ENCODE data around the gene NLGN1.
"Not testable (repeated sequence)": the region's sequence is repeated elsewhere in the genome, so short reads cannot be mapped to it uniquely, and the experiment has no call there.

NLGN1 gene

DNA sequence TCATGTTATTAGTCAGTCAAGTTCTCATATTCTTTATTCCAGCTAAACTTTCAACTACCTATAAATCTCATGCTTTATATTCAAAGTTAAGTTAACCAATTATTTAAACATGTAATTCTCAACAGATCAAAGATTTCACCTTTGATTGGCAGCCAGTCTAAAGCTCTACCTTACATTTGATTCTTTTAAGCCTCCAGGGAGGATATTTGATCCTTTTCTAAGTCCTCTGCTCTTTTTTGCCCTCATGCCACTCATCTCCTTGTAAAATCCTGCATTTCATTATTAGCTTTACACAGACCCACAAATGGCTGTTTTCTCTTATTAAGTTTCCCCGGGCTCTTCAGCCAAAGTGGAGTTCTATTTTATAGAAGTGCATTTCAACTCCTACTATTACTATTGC is 134.1 kb downstream of the NLGN1 start:
- TF ChIP-seq, protein P1, sequence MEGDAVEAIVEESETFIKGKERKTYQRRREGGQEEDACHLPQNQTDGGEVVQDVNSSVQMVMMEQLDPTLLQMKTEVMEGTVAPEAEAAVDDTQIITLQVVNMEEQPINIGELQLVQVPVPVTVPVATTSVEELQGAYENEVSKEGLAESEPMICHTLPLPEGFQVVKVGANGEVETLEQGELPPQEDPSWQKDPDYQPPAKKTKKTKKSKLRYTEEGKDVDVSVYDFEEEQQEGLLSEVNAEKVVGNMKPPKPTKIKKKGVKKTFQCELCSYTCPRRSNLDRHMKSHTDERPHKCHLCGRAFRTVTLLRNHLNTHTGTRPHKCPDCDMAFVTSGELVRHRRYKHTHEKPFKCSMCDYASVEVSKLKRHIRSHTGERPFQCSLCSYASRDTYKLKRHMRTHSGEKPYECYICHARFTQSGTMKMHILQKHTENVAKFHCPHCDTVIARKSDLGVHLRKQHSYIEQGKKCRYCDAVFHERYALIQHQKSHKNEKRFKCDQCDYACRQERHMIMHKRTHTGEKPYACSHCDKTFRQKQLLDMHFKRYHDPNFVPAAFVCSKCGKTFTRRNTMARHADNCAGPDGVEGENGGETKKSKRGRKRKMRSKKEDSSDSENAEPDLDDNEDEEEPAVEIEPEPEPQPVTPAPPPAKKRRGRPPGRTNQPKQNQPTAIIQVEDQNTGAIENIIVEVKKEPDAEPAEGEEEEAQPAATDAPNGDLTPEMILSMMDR (conservative IDR thresholded peaks at IDR 0.05) = no peak
- no peak overlapping the region for H3K27ac ChIP-seq

DNA sequence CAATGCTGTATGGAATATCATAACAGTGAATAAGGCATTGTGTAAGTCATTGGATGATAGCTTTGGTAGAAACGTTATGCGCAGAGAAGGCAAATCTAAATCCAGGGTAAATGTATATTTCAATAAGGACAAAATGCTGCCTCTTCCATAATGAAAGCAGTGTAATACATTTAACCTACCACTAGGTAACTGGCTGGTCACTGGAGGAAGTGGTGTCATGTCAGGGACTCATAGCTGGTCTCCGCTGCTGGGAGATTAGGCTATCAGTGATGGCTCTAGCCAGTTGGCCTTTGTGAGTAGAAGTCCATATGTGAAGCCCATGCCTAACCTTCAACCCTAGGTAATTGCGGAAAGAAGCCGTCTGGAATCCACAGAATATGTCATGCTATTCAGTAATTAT is 140.9 kb downstream of the NLGN1 start:
- TF ChIP-seq, protein P1 (conservative IDR thresholded peaks at IDR 0.05) = no peak
- H3K27ac ChIP-seq = no peak overlapping the region

DNA sequence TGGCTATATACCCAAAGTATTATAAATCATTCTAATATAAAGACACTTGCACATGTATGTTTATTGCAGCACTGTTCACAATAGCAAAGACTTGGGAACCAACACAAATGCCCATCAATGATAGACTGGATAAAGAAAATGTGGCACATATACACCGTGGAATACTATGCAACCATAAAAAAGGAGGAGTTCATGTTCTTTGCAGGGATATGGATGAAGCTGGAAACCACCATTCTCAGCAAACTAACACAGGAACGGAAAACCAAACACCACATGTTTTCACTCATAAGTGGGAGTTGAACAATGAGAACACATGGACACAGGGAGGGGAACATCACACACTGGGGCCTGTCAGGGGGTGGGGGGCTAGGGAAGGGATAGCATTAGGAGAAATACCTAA is 148.0 kb downstream of the NLGN1 start:
- not testable (repeated sequence) for H3K27ac ChIP-seq

DNA sequence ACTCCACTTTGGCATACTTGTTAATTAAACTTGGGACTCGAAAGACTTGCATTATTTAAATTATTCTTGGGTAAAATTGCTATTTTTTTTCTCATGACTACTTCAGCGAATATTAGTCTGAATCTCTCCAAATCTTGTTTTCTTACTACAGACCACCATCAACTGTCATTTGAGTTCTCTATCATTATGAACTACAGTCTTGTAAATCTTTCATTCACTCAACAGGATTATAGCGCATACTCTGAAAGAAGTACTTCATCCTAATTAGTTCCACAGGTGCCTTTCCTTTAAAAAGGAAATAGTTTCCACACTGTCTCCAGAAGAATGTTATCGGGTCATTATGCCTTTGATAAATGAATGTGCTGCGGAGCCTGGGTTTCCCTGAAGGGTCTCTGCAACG is 149.5 kb downstream of the NLGN1 start:
- TF ChIP-seq, protein P1 (conservative IDR thresholded peaks at IDR 0.05) = no peak
- H3K27ac ChIP-seq = no peak overlapping the region

DNA sequence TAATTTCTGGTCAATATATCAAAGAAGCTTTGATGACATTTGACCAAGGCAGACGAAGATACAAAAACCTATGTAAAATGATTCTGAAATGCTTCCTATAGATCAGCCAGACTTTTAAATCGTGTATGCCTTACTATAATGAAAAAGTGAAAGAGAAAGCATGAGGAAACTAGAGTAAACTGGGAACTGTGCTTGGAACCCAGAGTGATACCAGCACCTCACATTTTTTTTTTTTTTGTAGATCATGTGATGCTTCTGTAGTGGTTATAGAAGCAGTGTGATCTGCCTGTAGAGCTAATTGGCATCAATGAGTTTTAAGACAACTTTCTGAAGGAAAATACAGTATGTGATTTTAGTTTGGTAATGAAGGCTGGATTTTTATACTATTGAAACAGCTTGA is 150.7 kb downstream of the NLGN1 start:
- TF ChIP-seq, protein P1 (conservative IDR thresholded peaks at IDR 0.05) = no peak
- no peak overlapping the region for H3K27ac ChIP-seq

DNA sequence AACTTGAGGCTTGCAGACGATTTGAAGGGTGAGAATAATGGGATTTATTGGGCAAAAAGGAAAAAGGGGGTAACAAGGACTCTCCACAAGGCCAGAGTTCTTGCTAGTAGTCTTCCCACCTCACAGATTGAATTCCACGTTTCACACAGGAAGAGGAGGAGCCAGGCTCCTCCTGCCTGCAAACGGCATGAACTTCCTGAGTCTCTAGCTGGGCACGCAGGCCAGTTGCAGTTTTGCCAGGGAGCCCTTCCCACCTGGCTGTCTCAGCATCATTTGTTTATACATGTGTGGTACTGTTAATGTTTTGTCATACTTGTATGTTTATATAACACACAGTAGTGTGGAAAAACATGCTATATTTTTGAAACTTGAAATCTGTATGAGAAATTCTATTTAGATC is 155.0 kb downstream of the NLGN1 start:
- TF ChIP-seq, protein P1 (conservative IDR thresholded peaks at IDR 0.05) = no peak
- no peak overlapping the region for H3K27ac ChIP-seq

DNA sequence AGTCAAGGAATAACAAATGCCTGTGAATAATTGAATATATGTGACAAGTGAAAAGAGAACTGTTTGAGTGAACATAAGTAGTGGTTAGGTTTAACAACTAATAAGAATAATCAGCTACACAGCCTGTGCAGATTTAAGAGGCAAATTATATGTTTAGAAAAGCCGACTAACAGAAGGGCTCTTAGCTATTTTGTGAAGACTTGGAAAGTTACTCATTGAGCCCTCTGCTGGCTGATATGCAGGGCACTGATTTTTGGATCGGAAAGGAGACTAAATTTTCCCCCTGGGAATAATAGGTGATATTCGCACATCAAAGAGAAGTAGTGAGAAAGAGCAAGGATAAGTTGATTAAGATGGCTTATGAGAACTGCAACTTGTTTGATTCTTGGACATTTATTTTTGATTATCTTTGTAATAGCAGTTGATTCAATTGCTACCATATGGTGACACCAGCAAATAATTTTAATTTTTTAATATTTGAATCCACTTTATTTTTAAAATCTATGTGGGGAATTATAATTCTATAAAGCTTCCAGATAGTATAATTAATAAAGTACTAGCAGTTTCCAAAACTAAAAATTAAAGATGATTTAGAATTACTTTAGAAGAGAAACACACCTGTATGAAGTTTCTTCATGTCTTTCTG is 156.2 kb downstream of the NLGN1 start:
- no peak overlapping the region for H3K27ac ChIP-seq
- TF ChIP-seq, protein P1 (conservative IDR thresholded peaks at IDR 0.05) = peak; percentile 86

DNA sequence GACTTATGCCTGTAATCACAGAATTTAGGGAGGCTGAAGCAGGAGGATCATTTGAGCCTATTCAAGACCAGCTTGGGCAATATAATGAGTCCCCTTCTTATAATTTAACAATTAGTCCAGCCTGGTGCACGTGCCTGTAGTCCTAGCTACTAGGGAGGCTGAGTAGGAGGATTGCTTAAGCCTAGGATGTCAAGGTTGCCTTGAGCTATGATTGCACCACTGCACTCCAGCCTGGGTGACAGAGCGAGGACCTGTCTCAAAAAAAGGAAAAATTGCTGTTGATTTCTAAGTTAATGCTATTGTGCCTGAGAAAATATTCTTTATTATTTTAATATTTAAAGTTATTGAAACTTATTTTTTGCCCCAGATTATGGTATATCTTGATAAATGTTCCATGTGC is 159.0 kb downstream of the NLGN1 start:
- TF ChIP-seq, protein P1 (conservative IDR thresholded peaks at IDR 0.05) = no peak

More for the DNA sequence above, 159.0 kb downstream of the NLGN1 start:
- H3K27ac ChIP-seq = no peak overlapping the region
